Nephron (organoid): ENCODE results near the gene ZNF783.
"Not testable (repeated sequence)": the region's sequence is repeated elsewhere in the genome, so short reads cannot be mapped to it uniquely, and the experiment has no call there.

Experiments
- H3K27ac Mint-ChIP-seq, 3 experiments: 2 replicates each; pipeline ENCODE4 v1.8.0; 2020; ENCODE audit warnings: mixed read lengths in 3 of 3, mild to moderate bottlenecking in 2 of 3, moderate library complexity in 1 of 3
- H3K27me3 Mint-ChIP-seq: 2 replicates; pipeline ENCODE4 v1.8.0; 2021; ENCODE audit warnings: low read depth, mild to moderate bottlenecking, moderate library complexity, mixed read lengths
- H3K36me3 Mint-ChIP-seq: 2 replicates; pipeline ENCODE4 v1.8.0; 2020; ENCODE audit warnings: low read depth, mixed read lengths
- H3K4me1 Mint-ChIP-seq: 2 replicates; pipeline ENCODE4 v1.8.0; 2020; ENCODE audit warnings: mixed read lengths
- H3K4me3 Mint-ChIP-seq, 3 experiments: 2 replicates each; pipeline ENCODE4 v1.8.0; 2020; ENCODE audit warnings: mild to moderate bottlenecking in 3 of 3, mixed read lengths in 3 of 3, moderate library complexity in 2 of 3
- H3K9me3 Mint-ChIP-seq: 2 replicates; pipeline ENCODE4 v1.8.0; 2020; ENCODE audit warnings: mixed read lengths
- TF ChIP-seq, protein P1 (sequence below), 3 experiments: fragments of 200-600 bp; sonication (generic); IDR thresholded peaks; one replicate each; pipeline ENCODE4 v1.5.0; 2021; ENCODE audit warnings: antibody characterized with exemption in 3 of 3; ENCODE audit not compliant: unreplicated experiment in 3 of 3

The ZNF783 gene

DNA sequence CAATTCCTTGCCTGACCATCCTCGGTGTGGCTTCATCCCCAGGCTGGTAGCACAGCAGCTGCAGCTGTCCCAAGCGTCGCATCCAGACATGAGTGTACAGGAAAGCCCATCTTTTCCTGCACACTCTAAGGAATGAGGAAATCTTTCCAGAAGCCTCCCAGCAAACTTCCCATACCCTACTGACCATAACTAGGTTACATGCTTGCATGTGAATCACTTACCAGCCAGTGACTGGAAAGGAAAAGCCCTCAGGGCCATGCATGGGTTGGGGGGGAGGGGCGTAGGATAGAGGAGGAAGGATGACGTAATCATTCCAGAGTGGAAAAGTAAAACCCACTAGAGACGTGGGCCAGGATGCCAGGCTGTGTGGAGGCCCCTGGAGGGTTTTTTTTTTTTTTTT lies 41.5 kb upstream of the ZNF783 start:
- TF ChIP-seq, protein P1, sequence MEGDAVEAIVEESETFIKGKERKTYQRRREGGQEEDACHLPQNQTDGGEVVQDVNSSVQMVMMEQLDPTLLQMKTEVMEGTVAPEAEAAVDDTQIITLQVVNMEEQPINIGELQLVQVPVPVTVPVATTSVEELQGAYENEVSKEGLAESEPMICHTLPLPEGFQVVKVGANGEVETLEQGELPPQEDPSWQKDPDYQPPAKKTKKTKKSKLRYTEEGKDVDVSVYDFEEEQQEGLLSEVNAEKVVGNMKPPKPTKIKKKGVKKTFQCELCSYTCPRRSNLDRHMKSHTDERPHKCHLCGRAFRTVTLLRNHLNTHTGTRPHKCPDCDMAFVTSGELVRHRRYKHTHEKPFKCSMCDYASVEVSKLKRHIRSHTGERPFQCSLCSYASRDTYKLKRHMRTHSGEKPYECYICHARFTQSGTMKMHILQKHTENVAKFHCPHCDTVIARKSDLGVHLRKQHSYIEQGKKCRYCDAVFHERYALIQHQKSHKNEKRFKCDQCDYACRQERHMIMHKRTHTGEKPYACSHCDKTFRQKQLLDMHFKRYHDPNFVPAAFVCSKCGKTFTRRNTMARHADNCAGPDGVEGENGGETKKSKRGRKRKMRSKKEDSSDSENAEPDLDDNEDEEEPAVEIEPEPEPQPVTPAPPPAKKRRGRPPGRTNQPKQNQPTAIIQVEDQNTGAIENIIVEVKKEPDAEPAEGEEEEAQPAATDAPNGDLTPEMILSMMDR (IDR thresholded peaks at IDR 0.05; ENCODE audit: unreplicated experiment in 3 of 3): no peak
- no peaks in the 10 kb centered on the region for H3K4me1 Mint-ChIP-seq
- H3K27ac Mint-ChIP-seq: no peak overlapping the region
- no peaks in the 10 kb centered on the region for H3K9me3 Mint-ChIP-seq
- H3K4me3 Mint-ChIP-seq: no peak overlapping the region
- H3K36me3 Mint-ChIP-seq: peaks cover 56% of the 10 kb centered on the region
- H3K27me3 Mint-ChIP-seq: no peaks in the 10 kb centered on the region

DNA sequence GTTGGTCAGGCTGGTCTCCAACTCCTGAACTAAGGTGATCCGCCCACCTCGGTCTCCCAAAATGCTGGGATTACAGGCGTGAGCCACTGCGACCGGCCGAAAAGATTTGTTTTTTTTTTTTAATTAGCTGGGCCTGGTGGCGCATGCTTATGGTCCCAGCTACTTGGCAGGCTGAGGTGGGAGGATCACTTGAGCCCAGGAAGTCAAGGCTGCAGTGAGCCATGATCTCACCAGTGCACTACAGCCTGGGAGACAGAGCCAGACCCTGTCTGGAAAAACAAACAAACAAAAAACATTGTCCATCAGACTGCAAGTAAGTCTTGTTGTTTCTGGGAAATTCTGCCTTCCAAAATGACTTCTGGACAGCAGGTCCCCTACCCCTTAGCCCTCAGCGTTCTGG lies 38.8 kb upstream of the ZNF783 start:
- H3K27ac Mint-ChIP-seq: no peak overlapping the region
- no peaks in the 10 kb centered on the region for H3K4me1 Mint-ChIP-seq
- no peaks in the 10 kb centered on the region for H3K27me3 Mint-ChIP-seq
- peaks cover 45% of the 10 kb centered on the region for H3K36me3 Mint-ChIP-seq
- H3K4me3 Mint-ChIP-seq: no peak overlapping the region
- H3K9me3 Mint-ChIP-seq: no peaks in the 10 kb centered on the region
- TF ChIP-seq, protein P1 (IDR thresholded peaks at IDR 0.05; ENCODE audit: unreplicated experiment in 3 of 3): no peak

DNA sequence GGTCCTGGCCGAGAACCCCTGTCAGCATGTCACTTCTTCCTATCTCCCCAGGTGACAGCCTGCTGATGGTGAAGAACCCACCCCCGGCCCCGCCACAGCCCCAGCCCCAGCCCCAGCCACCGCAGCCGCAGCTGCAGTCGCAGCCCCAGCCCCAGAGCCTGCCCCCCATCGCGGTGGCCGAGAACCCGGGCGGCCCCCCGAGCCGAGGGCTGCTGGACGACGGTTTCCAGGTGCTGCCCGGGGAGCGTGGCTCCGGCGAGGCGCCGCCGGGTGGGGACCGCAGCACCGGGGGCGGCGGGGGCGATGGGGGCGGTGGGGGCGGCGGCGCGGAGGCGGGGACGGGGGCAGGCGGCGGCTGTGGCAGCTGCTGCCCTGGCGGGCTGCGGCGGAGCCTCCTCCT lies 38.2 kb upstream of the ZNF783 start:
- Mint-ChIP-seq H3K27ac (no peak overlapping the region), H3K36me3 (peaks cover 39% of the 10 kb centered on the region), H3K27me3 (no peaks in the 10 kb centered on the region), H3K9me3 (no peaks in the 10 kb centered on the region), H3K4me1 (no peaks in the 10 kb centered on the region), H3K4me3 (no peak overlapping the region)
- TF ChIP-seq, protein P1 (IDR thresholded peaks at IDR 0.05; ENCODE audit: unreplicated experiment in 3 of 3): no peak

DNA sequence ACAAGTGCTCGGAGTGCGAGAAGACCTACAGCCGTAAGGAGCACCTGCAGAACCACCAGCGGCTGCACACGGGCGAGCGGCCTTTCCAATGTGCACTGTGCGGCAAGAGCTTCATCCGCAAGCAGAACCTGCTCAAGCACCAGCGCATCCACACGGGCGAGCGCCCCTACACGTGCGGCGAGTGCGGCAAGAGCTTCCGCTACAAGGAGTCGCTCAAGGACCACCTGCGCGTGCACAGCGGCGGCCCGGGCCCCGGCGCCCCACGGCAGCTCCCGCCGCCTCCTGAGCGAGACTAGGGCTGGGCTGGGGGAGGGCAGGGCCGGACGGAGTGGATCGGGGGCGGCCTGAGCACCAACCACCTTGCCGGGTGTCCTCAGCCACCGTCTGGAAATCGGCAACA lies 37.6 kb upstream of the ZNF783 start:
- H3K9me3 Mint-ChIP-seq: no peaks in the 10 kb centered on the region
- no peaks in the 10 kb centered on the region for H3K4me1 Mint-ChIP-seq
- H3K27me3 Mint-ChIP-seq: no peaks in the 10 kb centered on the region
- H3K4me3 Mint-ChIP-seq: no peak overlapping the region
- H3K36me3 Mint-ChIP-seq: peaks cover 33% of the 10 kb centered on the region
- no peak overlapping the region for H3K27ac Mint-ChIP-seq
- TF ChIP-seq, protein P1 (IDR thresholded peaks at IDR 0.05; ENCODE audit: unreplicated experiment in 3 of 3): no peak

DNA sequence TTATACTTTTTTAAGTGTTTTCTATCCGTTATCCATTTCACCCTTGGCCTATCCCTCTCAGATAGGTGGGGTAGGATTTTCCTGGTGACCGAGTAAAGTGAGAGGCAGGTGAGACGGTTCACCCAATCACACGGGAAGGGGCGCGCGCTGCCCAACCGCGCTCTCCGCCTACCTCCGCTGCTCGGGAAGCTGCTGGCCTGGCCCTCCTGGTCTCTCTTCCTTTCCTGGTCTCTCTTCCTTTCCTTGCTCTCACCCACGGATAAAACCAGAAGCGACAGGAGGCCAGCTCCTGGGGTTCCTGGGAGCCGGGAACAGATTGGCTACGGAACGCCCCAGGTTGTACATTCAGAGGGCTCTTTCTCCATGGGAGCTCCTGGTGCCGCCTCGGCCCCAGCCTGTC lies 36.9 kb upstream of the ZNF783 start:
- Mint-ChIP-seq H3K27me3 (no peaks in the 10 kb centered on the region), H3K36me3 (peaks cover 28% of the 10 kb centered on the region), H3K9me3 (no peaks in the 10 kb centered on the region), H3K4me3 (no peak overlapping the region), H3K27ac (no peak overlapping the region), H3K4me1 (no peaks in the 10 kb centered on the region)
- TF ChIP-seq, protein P1 (IDR thresholded peaks at IDR 0.05; ENCODE audit: unreplicated experiment in 3 of 3): no peak

DNA sequence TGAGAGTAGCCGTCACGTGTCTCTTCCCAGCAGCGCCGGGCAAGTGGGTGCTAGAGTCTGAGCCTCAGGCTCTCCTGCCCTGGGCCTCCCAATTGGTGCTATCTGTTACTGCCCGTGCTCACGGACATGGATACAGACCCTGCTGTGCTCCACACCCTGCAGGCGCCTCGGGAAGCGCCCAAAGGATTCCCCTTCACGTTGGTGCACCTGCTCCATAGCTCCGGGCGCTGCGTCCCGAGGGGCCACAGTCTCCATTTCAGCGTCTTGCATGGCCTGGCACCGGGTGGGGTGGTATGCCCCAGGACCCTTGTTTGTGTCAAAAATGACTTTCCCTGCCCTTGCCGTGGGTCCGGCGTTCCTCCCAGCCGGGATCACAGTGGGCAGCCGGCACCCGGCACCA lies 36.3 kb upstream of the ZNF783 start:
- Mint-ChIP-seq H3K36me3 (peaks cover 28% of the 10 kb centered on the region), H3K27ac (no peak overlapping the region), H3K4me1 (no peaks in the 10 kb centered on the region), H3K27me3 (no peaks in the 10 kb centered on the region), H3K4me3 (no peak overlapping the region), H3K9me3 (no peaks in the 10 kb centered on the region)
- TF ChIP-seq, protein P1 (IDR thresholded peaks at IDR 0.05; ENCODE audit: unreplicated experiment in 3 of 3): no peak

DNA sequence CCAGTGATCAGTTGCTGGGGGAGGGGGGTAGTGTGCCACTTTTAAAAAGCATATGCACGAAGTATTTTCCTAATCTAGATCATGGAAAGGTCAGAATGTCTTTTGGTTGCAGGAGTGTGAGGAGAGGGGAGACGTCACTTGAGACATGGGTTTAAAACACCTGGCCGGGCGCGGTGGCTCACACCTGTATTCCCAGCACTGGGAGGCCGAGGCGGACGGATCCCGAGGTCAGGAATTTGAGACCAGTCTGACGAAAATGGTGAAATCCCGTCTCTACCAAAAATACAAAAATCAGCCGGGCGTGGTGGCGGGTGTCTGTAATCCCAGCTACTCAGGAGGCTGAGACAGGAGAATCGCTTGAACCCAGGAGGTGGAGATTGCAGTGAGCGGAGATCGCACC lies 35.6 kb upstream of the ZNF783 start:
- not testable (repeated sequence) for H3K9me3 Mint-ChIP-seq, H3K4me1 Mint-ChIP-seq, H3K4me3 Mint-ChIP-seq, H3K27ac Mint-ChIP-seq, H3K27me3 Mint-ChIP-seq
- H3K36me3 Mint-ChIP-seq: peaks cover 22% of the 10 kb centered on the region
